Endothelial cell of umbilical vein (primary cell): ENCODE data around the gene GYS2.

ENCODE experiments used
- EZH2 ChIP-seq: IDR thresholded peaks from 2 replicates; pipeline ENCODE4 v1.6.1; 2012; ENCODE audit warnings: borderline replicate concordance, low read depth, mild to moderate bottlenecking, moderate library complexity, low read length, inconsistent platforms; ENCODE audit not compliant: severe bottlenecking
- JUN ChIP-seq: IDR thresholded peaks from 2 replicates; pipeline ENCODE4 v1.6.1; 2011; ENCODE audit warnings: borderline replicate concordance, low read depth; ENCODE audit not compliant: insufficient read length, insufficient read depth
- MYC ChIP-seq: IDR thresholded peaks from one replicate; pipeline ENCODE4 v1.6.1; 2011; ENCODE audit warnings: mild to moderate bottlenecking, low read depth, low read length
- POLR2A ChIP-seq: IDR thresholded peaks from 2 replicates; pipeline ENCODE4 v1.6.1; 2012; ENCODE audit warnings: low read depth, mild to moderate bottlenecking, control low read depth, low read length
- POLR2AphosphoS5 ChIP-seq: IDR thresholded peaks from 2 replicates; pipeline ENCODE4 v1.6.1; 2012; ENCODE audit warnings: low read depth, mild to moderate bottlenecking, control low read depth, low read length, moderate library complexity; ENCODE audit not compliant: insufficient read depth
- TF ChIP-seq, protein P1 (sequence below), 2 donors: IDR thresholded peaks; 1 replicate in 1 of 2; 2 replicates in 1 of 2; pipeline ENCODE4 v1.5.1; 2011; ENCODE audit warnings: low read length in 2 of 2, mild to moderate bottlenecking in 2 of 2, moderate library complexity in 2 of 2, control low read depth in 1 of 2, inconsistent platforms in 1 of 2, low read depth in 1 of 2; ENCODE audit not compliant: insufficient read depth in 1 of 2; ENCODE audit errors: extremely low read depth in 1 of 2

DNA sequence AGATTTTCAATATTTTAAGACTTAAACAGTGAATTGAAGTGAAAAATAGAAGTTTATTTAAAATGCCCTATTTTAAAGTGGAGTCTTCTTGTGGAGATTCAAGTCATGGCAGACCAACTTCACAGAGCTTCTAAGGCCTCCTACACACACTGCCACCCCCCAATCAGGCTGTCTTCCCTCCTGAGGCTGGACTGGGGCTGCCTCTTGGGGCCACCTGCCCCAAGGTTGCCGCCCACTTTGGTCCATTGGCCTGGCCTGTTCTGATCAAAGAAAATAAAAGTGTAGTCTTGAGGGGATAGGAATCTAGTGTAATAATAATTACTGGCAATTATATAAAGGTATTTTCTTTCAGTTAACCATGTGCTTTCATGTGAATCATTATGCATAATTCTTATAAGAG is 101.8 kb downstream of the GYS2 start:
- TF ChIP-seq, protein P1, sequence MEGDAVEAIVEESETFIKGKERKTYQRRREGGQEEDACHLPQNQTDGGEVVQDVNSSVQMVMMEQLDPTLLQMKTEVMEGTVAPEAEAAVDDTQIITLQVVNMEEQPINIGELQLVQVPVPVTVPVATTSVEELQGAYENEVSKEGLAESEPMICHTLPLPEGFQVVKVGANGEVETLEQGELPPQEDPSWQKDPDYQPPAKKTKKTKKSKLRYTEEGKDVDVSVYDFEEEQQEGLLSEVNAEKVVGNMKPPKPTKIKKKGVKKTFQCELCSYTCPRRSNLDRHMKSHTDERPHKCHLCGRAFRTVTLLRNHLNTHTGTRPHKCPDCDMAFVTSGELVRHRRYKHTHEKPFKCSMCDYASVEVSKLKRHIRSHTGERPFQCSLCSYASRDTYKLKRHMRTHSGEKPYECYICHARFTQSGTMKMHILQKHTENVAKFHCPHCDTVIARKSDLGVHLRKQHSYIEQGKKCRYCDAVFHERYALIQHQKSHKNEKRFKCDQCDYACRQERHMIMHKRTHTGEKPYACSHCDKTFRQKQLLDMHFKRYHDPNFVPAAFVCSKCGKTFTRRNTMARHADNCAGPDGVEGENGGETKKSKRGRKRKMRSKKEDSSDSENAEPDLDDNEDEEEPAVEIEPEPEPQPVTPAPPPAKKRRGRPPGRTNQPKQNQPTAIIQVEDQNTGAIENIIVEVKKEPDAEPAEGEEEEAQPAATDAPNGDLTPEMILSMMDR (IDR thresholded peaks at IDR 0.05; ENCODE audit: extremely low read depth in 1 of 2, insufficient read depth in 1 of 2, low read depth in 1 of 2, low read length in 2 of 2): no peak
- TF ChIP-seq EZH2: no peak
- TF ChIP-seq MYC: no peak
- TF ChIP-seq POLR2A: no peak
- TF ChIP-seq POLR2AphosphoS5: no peak
- TF ChIP-seq JUN: no peak
